HCT116 (cell line): ENCODE data around the gene CCDC40. TPM values are rescaled to one million over a fixed set of nuclear protein-coding genes. Genes with fewer than 3 reads are reported as not detected.

ENCODE experiments used
- ATAC-seq: fragments of 200-7000 bp; cut with Tn5 transposase; 2 replicates; pipeline ENCODE4 v1.9.1; 2020; ENCODE audit warnings: mild to moderate bottlenecking, moderate library complexity
- BruUV-seq: library from RNA; stranded (reverse); fragments of 400-500 nt; replicated peaks from 2 replicates; lab custom pipeline; 2021; lab: Mats Ljungman, UMichigan
- CTCF ChIA-PET: fragments of 300-600 bp; sonication (Branson Sonifier 250); formaldehyde crosslinking; loops from one replicate; lab custom pipeline; 2021; ENCODE audit warnings: antibody characterized with exemption; lab: Charles Lee
- POLR2A ChIA-PET: fragments of 300-600, 350-600 bp; sonication (Branson Sonifier 250); formaldehyde crosslinking; loops from one replicate; lab custom pipeline; 2021; ENCODE audit warnings: antibody characterized with exemption; lab: Charles Lee
- RAD21 ChIA-PET, 2 experiments: fragments of 300-600 bp; sonication (Branson Sonifier 250); formaldehyde crosslinking; loops; one replicate each; lab custom pipeline; 2023; ENCODE audit warnings: low total read pairs in 2 of 2; ENCODE audit not compliant: uncharacterized antibody in 2 of 2, unreplicated experiment in 2 of 2, low non-redundant PET in 1 of 2; lab: Charles Lee
- DNase-seq: peaks from one replicate; pipeline ENCODE4 v3.0.0-alpha.2; 2010; ENCODE audit warnings: low read depth, low spot score
- H2AFZ ChIP-seq: fragments of 200-600 bp; shearing (Covaris generic), sonication (generic); 2 replicates; pipeline ENCODE4 v1.6.1; 2017; ENCODE audit warnings: low read depth, mixed run types, mixed read lengths, antibody characterized with exemption, low read length; ENCODE audit not compliant: poor library complexity, severe bottlenecking
- H3K27ac ChIP-seq: 2 replicates; pipeline ENCODE4 v1.5.1; 2012; ENCODE audit warnings: low read depth, low read length
- H3K27me3 ChIP-seq: fragments of 200-600 bp; sonication (generic); 2 replicates; pipeline ENCODE4 v1.6.1; 2016; ENCODE audit warnings: mixed run types, low read length, mixed read lengths; ENCODE audit not compliant: insufficient read depth
- H3K36me3 ChIP-seq, 2 experiments: fragments of 200-500 bp in 1 of 2; fragments of 200-600 bp in 1 of 2; sonication (Bioruptor generic) in 1 of 2; sonication (generic) in 1 of 2; 2 replicates each; pipeline versions ENCODE4 v1.5.1 to v1.6.1; 2014 to 2016; ENCODE audit warnings: low read length in 2 of 2, inconsistent platforms in 1 of 2, mixed read lengths in 1 of 2, mixed run types in 1 of 2; ENCODE audit not compliant: insufficient read depth in 2 of 2, control insufficient read depth in 1 of 2
- H3K4me1 ChIP-seq, 2 experiments: fragments of 200-600 bp in 1 of 2; sonication (generic) in 1 of 2; 2 replicates each; pipeline versions ENCODE4 v1.5.1 to v1.6.1; 2012 to 2017; ENCODE audit warnings: low read length in 2 of 2, inconsistent platforms in 1 of 2, mild to moderate bottlenecking in 1 of 2, mixed read lengths in 1 of 2, mixed run types in 1 of 2, moderate library complexity in 1 of 2; ENCODE audit not compliant: insufficient read depth in 2 of 2, control insufficient read depth in 1 of 2
- H3K4me2 ChIP-seq: fragments of 200-600 bp; sonication (generic); 2 replicates; pipeline ENCODE4 v1.6.1; 2017; ENCODE audit warnings: mixed run types, low read length, mixed read lengths
- H3K4me3 ChIP-seq, 2 experiments: fragments of 200-600 bp in 1 of 2; sonication (generic) in 1 of 2; replicated peaks in 1 of 2; 2 replicates each; pipeline ENCODE4 v1.5.1; 2011 to 2016; ENCODE audit warnings: low read length in 2 of 2, control low read depth in 1 of 2, low read depth in 1 of 2, mild to moderate bottlenecking in 1 of 2, mixed read lengths in 1 of 2, mixed run types in 1 of 2
- H3K79me2 ChIP-seq: fragments of 200-600 bp; sonication (generic); 2 replicates; pipeline ENCODE4 v1.6.1; 2017; ENCODE audit warnings: mild to moderate bottlenecking, mixed run types, low read length, moderate library complexity, mixed read lengths; ENCODE audit not compliant: insufficient read depth
- H3K9ac ChIP-seq: fragments of 200-600 bp; sonication (generic); 2 replicates; pipeline ENCODE4 v1.6.1; 2016; ENCODE audit warnings: low read length, mixed read lengths
- H3K9me2 ChIP-seq: fragments of 200-600 bp; sonication (generic), shearing (Covaris generic); 2 replicates; pipeline ENCODE4 v1.6.1; 2017; ENCODE audit warnings: mixed run types, mild to moderate bottlenecking, moderate library complexity; ENCODE audit not compliant: insufficient read depth
- H3K9me3 ChIP-seq, 2 experiments: fragments of 200-500 bp in 1 of 2; fragments of 200-600 bp in 1 of 2; sonication (Bioruptor generic) in 1 of 2; sonication (generic) in 1 of 2; 2 replicates each; pipeline ENCODE4 v1.6.1; 2014 to 2017; ENCODE audit warnings: low read length in 2 of 2, mixed read lengths in 2 of 2, inconsistent platforms in 1 of 2, low read depth in 1 of 2, mild to moderate bottlenecking in 1 of 2, mixed run types in 1 of 2, moderate library complexity in 1 of 2; ENCODE audit not compliant: control insufficient read depth in 1 of 2, insufficient read depth in 1 of 2
- H4K20me1 ChIP-seq: fragments of 200-600 bp; sonication (generic), shearing (Covaris generic); 2 replicates; pipeline ENCODE4 v1.6.1; 2017; ENCODE audit warnings: mixed run types, mild to moderate bottlenecking, moderate library complexity; ENCODE audit not compliant: insufficient read depth
- CBX3 ChIP-seq: IDR thresholded peaks from 2 replicates; pipeline ENCODE4 v1.6.1; 2012; ENCODE audit warnings: low read depth
- CEBPB ChIP-seq: IDR thresholded peaks from 2 replicates; pipeline ENCODE4 v1.6.1; 2012; ENCODE audit warnings: low read depth
- CTCF ChIP-seq, 3 experiments: fragments of 200-600 bp in 1 of 3; sonication (generic) in 1 of 3; IDR thresholded peaks in 2 of 3; conservative IDR thresholded peaks in 1 of 3; 2 replicates each; pipeline ENCODE4 v1.5.1; 2012 to 2017; ENCODE audit warnings: low read depth in 2 of 3, low read length in 2 of 3, antibody characterized with exemption in 1 of 3, borderline replicate concordance in 1 of 3, control low read depth in 1 of 3, mild to moderate bottlenecking in 1 of 3, mixed read lengths in 1 of 3, mixed run types in 1 of 3, moderate library complexity in 1 of 3; ENCODE audit not compliant: insufficient read depth in 1 of 3
- EZH2 ChIP-seq: fragments of 200-600 bp; sonication (generic); IDR thresholded peaks from 2 replicates; pipeline ENCODE4 v1.6.1; 2017; ENCODE audit warnings: antibody characterized with exemption, mixed run types
- EZH2phosphoT487 ChIP-seq: fragments of 200-600 bp; IDR thresholded peaks from 2 replicates; pipeline ENCODE4 v1.6.1; 2018; ENCODE audit warnings: antibody characterized with exemption, borderline replicate concordance
- FOSL1 ChIP-seq: IDR thresholded peaks from 2 replicates; pipeline ENCODE4 v1.6.1; 2012; ENCODE audit warnings: low read depth
- JUND ChIP-seq: IDR thresholded peaks from 2 replicates; pipeline ENCODE4 v1.6.1; 2012
- MAX ChIP-seq: IDR thresholded peaks from 2 replicates; pipeline ENCODE4 v1.6.1; 2012
- POLR2A ChIP-seq: IDR thresholded peaks from 2 replicates; pipeline ENCODE4 v1.7.0; 2011; ENCODE audit warnings: borderline replicate concordance; ENCODE audit not compliant: insufficient read depth, insufficient read length; ENCODE audit errors: extremely low read depth
- RAD21 ChIP-seq: IDR thresholded peaks from 2 replicates; pipeline ENCODE4 v1.6.1; 2012; ENCODE audit warnings: low read depth, mild to moderate bottlenecking
- SIN3A ChIP-seq: IDR thresholded peaks from 2 replicates; pipeline ENCODE4 v1.6.1; 2012; ENCODE audit warnings: low read depth
- SRF ChIP-seq: IDR thresholded peaks from 2 replicates; pipeline ENCODE4 v1.6.1; 2012; ENCODE audit warnings: low read depth
- TCF7L2 ChIP-seq: IDR thresholded peaks from 2 replicates; pipeline ENCODE4 v1.7.0; 2011; ENCODE audit warnings: borderline replicate concordance, inconsistent platforms; ENCODE audit not compliant: insufficient read depth, insufficient read length; ENCODE audit errors: extremely low read depth
- YY1 ChIP-seq: IDR thresholded peaks from 2 replicates; pipeline ENCODE4 v1.6.1; 2011; ENCODE audit warnings: low read length, low read depth, moderate library complexity, mild to moderate bottlenecking; ENCODE audit not compliant: insufficient replicate concordance; ENCODE audit errors: extremely low read depth
- ZBTB33 ChIP-seq: IDR thresholded peaks from 2 replicates; pipeline ENCODE4 v1.6.1; 2011; ENCODE audit warnings: mild to moderate bottlenecking, low read length, moderate library complexity; ENCODE audit not compliant: insufficient replicate concordance; ENCODE audit errors: extremely low read depth
- ZFX ChIP-seq: fragments of 450-650 bp; IDR thresholded peaks from 2 replicates; pipeline ENCODE4 v1.6.1; 2017
- ZNF274 ChIP-seq: fragments of 200-500 bp; sonication (Bioruptor generic); IDR thresholded peaks from 2 replicates; pipeline ENCODE4 v1.6.1; 2014; ENCODE audit warnings: mild to moderate bottlenecking, low read depth, low read length, inconsistent platforms
- intact Hi-C: fragments of 100-400 bp; cut with micrococcal nuclease; formaldehyde crosslinking; loops from 2 replicates; pipeline ENCODE4 v1.10.0; 2022
- total RNA-seq: library from RNA; stranded (reverse); gene quantifications from one replicate; pipeline ENCODE4 v1.2.1, GENCODE V29; 2021; ENCODE audit not compliant: unreplicated experiment
- TF ChIP-seq, protein P1 (sequence below): IDR thresholded peaks from 2 replicates; pipeline ENCODE4 v1.6.1; 2012; ENCODE audit warnings: low read depth
- TF ChIP-seq, protein P2 (sequence below): IDR thresholded peaks from 2 replicates; pipeline ENCODE4 v1.6.1; 2012

CCDC40 gene
- total RNA-seq, 1 experiment from 2014 or later = 10.3 TPM

GRCh38 chr17:80102664-80103448 lies 66.4 kb downstream of the CCDC40 start:
- ChIA-PET RAD21 (interaction anchor here in 1 of 2 experiments (0.6 kb wide), 1 partner anchor 883 kb away, joined by 3 read pairs; no protein-coding TSS in a partner anchor), CTCF (no interaction called here), POLR2A (no interaction called here)
- H3K79me2 ChIP-seq = peaks cover 7% of the 10 kb centered on the region; the same call in 1 of the 2 replicates
- H2AFZ ChIP-seq = no peak overlapping the region
- H3K27ac ChIP-seq = no peak overlapping the region; the same call in 1 of the 2 replicates
- intact Hi-C loops = no loop called here
- no peaks in the 10 kb centered on the region for H3K9me2 ChIP-seq
- H3K9me3 ChIP-seq = no peaks in the 10 kb centered on the region
- no TSS peak for BruUV-seq
- H4K20me1 ChIP-seq = no peaks in the 10 kb centered on the region
- H3K9ac ChIP-seq = peak overlapping the region; percentile 66
- H3K4me3 ChIP-seq = peak overlapping the region; percentile 71 to 99
- H3K4me1 ChIP-seq = peaks cover 27 to 33% of the 10 kb centered on the region in 2 experiments
- no peaks in the 10 kb centered on the region for H3K27me3 ChIP-seq
- H3K36me3 ChIP-seq = peaks cover 0 to 5% of the 10 kb centered on the region in 2 experiments; a peak in 2 of 4 replicates
- ATAC-seq (no peak), DNase-seq (no peak)
- peak overlapping the region; percentile 100 for H3K4me2 ChIP-seq
- TF ChIP-seq, protein P1, sequence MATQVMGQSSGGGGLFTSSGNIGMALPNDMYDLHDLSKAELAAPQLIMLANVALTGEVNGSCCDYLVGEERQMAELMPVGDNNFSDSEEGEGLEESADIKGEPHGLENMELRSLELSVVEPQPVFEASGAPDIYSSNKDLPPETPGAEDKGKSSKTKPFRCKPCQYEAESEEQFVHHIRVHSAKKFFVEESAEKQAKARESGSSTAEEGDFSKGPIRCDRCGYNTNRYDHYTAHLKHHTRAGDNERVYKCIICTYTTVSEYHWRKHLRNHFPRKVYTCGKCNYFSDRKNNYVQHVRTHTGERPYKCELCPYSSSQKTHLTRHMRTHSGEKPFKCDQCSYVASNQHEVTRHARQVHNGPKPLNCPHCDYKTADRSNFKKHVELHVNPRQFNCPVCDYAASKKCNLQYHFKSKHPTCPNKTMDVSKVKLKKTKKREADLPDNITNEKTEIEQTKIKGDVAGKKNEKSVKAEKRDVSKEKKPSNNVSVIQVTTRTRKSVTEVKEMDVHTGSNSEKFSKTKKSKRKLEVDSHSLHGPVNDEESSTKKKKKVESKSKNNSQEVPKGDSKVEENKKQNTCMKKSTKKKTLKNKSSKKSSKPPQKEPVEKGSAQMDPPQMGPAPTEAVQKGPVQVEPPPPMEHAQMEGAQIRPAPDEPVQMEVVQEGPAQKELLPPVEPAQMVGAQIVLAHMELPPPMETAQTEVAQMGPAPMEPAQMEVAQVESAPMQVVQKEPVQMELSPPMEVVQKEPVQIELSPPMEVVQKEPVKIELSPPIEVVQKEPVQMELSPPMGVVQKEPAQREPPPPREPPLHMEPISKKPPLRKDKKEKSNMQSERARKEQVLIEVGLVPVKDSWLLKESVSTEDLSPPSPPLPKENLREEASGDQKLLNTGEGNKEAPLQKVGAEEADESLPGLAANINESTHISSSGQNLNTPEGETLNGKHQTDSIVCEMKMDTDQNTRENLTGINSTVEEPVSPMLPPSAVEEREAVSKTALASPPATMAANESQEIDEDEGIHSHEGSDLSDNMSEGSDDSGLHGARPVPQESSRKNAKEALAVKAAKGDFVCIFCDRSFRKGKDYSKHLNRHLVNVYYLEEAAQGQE = no peak
- TF ChIP-seq TCF7L2 (no peak), JUND (no peak), POLR2A (no peak), SIN3A (no peak), RAD21 (no peak), ZNF274 (no peak), EZH2 (no peak), FOSL1 (no peak), YY1 (no peak), CTCF (IDR thresholded peaks at IDR 0.05 in 2 of 3, conservative IDR thresholded peaks at IDR 0.05 in 1 of 3; ENCODE audit: borderline replicate concordance in 1 of 3, insufficient read depth in 1 of 3, low read depth in 2 of 3, low read length in 2 of 3) (no peak), ZBTB33 (no peak), CEBPB (no peak), CBX3 (no peak), MAX (no peak), EZH2phosphoT487 (no peak), ZFX (no peak), SRF (no peak)
- TF ChIP-seq, protein P2, sequence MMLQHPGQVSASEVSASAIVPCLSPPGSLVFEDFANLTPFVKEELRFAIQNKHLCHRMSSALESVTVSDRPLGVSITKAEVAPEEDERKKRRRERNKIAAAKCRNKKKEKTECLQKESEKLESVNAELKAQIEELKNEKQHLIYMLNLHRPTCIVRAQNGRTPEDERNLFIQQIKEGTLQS = no peak
